ENCODE results near the gene N4BP2.
A peak's percentile ranks its signal among the peaks of the same experiment; 100 is the strongest.
"Not testable (repeated sequence)": the region's sequence is repeated elsewhere in the genome, so short reads cannot be mapped to it uniquely, and the experiment has no call there.

Gene N4BP2

GRCh38 chr4:40093400-40093799, 36.8 kb downstream of the N4BP2 start:
- not testable (repeated sequence) for DNase-seq

GRCh38 chr4:40099010-40099409, 42.4 kb downstream of the N4BP2 start:
- DNase-seq: no peak

- DNase-seq: not testable (repeated sequence)
Observed at GRCh38 chr4:40107150-40107549, 50.5 kb downstream of the N4BP2 start.

GRCh38 chr4:40112027-40112792, 55.6 kb downstream of the N4BP2 start:
- no peak for DNase-seq

- no peak for DNase-seq
Observed at GRCh38 chr4:40114206-40114605, 57.6 kb downstream of the N4BP2 start.

- no peak for DNase-seq
Observed at GRCh38 chr4:40118861-40119260, 62.2 kb downstream of the N4BP2 start.

- no peak for DNase-seq
Observed at GRCh38 chr4:40119344-40119743, 62.7 kb downstream of the N4BP2 start.

GRCh38 chr4:40121515-40121914, 64.9 kb downstream of the N4BP2 start:
- no peak for DNase-seq

GRCh38 chr4:40122941-40123340, 66.3 kb downstream of the N4BP2 start:
- DNase-seq: no peak

GRCh38 chr4:40124690-40125089, 68.0 kb downstream of the N4BP2 start:
- no peak for DNase-seq

GRCh38 chr4:40130401-40131036, 73.9 kb downstream of the N4BP2 start:
- DNase-seq: no peak

GRCh38 chr4:40132816-40133215, 76.2 kb downstream of the N4BP2 start:
- DNase-seq: no peak

- no peak for DNase-seq
Observed at GRCh38 chr4:40134206-40134917, 77.7 kb downstream of the N4BP2 start.

GRCh38 chr4:40136202-40136601, 79.6 kb downstream of the N4BP2 start:
- not testable (repeated sequence) for DNase-seq

- no peak for DNase-seq
Observed at GRCh38 chr4:40140196-40140595, 83.5 kb downstream of the N4BP2 start.

- not testable (repeated sequence) for DNase-seq
Observed at GRCh38 chr4:40140597-40140996, 83.9 kb downstream of the N4BP2 start.

- DNase-seq: no peak
Observed at GRCh38 chr4:40143926-40144508, 87.4 kb downstream of the N4BP2 start.

- DNase-seq: no peak
Observed at GRCh38 chr4:40144716-40145115, 88.1 kb downstream of the N4BP2 start.

- DNase-seq: not testable (repeated sequence)
Observed at GRCh38 chr4:40147490-40147889, 90.8 kb downstream of the N4BP2 start.

- DNase-seq: peak; percentile 59
Observed at GRCh38 chr4:40149960-40150385, 93.3 kb downstream of the N4BP2 start.

- DNase-seq: no peak
Observed at GRCh38 chr4:40150932-40151331, 94.3 kb downstream of the N4BP2 start.

GRCh38 chr4:40152637-40153036, 96.0 kb downstream of the N4BP2 start:
- no peak for DNase-seq

GRCh38 chr4:40157436-40157835, 100.8 kb downstream of the N4BP2 start:
- DNase-seq: no peak
